Measurements from ENCODE around the gene ASB1. TPM values are rescaled to one million over a fixed set of nuclear protein-coding genes. Genes with fewer than 3 reads are reported as not detected.

ASB1 gene
- total and polyA plus RNA-seq, 2 of the 13 experiments (the other 11 are each of a cell fraction or from before 2014, with no cell fraction given): 48.6 to 49.2 TPM

- TF ChIP-seq GRHL1 (CRISPR knock-in tag; conservative IDR thresholded peaks at IDR 0.05) (no peak), ZBTB40 (IDR thresholded peaks at IDR 0.05) (no peak), ZBTB40 (CRISPR knock-in tag; IDR thresholded peaks at IDR 0.05) (no peak), HNF1B (CRISPR knock-in tag; IDR thresholded peaks at IDR 0.05) (peak; percentile 85), ATF7-NPFF (CRISPR knock-in tag; IDR thresholded peaks at IDR 0.05; ENCODE audit: low read depth) (no peak), ZNF776 (CRISPR knock-in tag; IDR thresholded peaks at IDR 0.05) (no peak), ZNF777 (CRISPR knock-in tag; IDR thresholded peaks at IDR 0.05) (no peak), ZNF850 (CRISPR knock-in tag; conservative IDR thresholded peaks at IDR 0.05) (no peak), ERF (CRISPR knock-in tag; IDR thresholded peaks at IDR 0.05) (no peak), ZNF639 (CRISPR knock-in tag; conservative IDR thresholded peaks at IDR 0.05) (no peak), PCBP2 (optimal IDR thresholded peaks at IDR 0.05; ENCODE audit: low read depth, low read length, poor library complexity, severe bottlenecking) (no peak), ZBTB26 (CRISPR knock-in tag; IDR thresholded peaks at IDR 0.05; ENCODE audit: borderline replicate concordance) (no peak), SMAD1 (CRISPR knock-in tag; IDR thresholded peaks at IDR 0.05; ENCODE audit: borderline replicate concordance, low read depth) (no peak), ZNF256 (CRISPR knock-in tag; conservative IDR thresholded peaks at IDR 0.05) (0 out of 2 replicates have a peak, but pooled peaks have one; percentile 58)
These were observed 872 bp downstream of the ASB1 start (continued) for GRCh38 chr2:238427435-238428162.

Measured in HepG2 (cell line).